22Rv1 (cell line): ENCODE measurements around the gene NEDD4L.

ENCODE experiments used
- CTCF ChIP-seq: fragments of 450-650 bp; IDR thresholded peaks from 2 replicates; pipeline ENCODE4 v1.5.1; 2017; ENCODE audit warnings: mild to moderate bottlenecking
- ZFX ChIP-seq: fragments of 450-650 bp; IDR thresholded peaks from 2 replicates; pipeline ENCODE4 v1.6.1; 2017; ENCODE audit warnings: antibody characterized with exemption, borderline replicate concordance

DNA sequence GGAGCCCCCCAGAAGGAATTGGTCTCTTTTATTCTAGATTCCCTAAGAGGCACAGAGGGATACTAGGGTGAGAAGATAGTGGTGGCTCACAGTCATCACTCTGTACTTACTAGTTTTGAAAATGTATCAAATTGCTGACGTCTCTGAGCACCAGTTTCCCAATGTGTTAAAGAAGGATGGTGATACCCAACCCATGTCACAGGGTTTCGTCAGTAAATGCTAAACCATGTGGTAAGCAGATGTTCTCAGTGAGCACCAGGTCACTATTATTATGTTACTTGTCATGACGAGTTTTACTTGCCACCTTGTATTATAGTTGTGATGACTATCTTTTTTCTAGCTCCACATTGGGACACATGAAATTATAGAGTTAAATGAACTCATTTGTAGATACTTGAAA lies 54.7 kb downstream of the NEDD4L start:
- TF ChIP-seq CTCF (no peak), ZFX (no peak)
